HFFc6 (cell line): Measurements from ENCODE around the gene JAK1. TPM values are rescaled to one million over a fixed set of nuclear protein-coding genes. Genes with fewer than 3 reads are reported as not detected.

Experiments used
- DNase-seq: peaks from one replicate; pipeline ENCODE4 v3.0.0-alpha.2; 2018
- H3K27ac Mint-ChIP-seq: 2 replicates; pipeline ENCODE4 v1.8.0; 2020; ENCODE audit warnings: mild to moderate bottlenecking, mixed read lengths
- H3K27me3 Mint-ChIP-seq: 2 replicates; pipeline ENCODE4 v1.8.0; 2021; ENCODE audit warnings: mild to moderate bottlenecking, moderate library complexity, mixed read lengths; ENCODE audit not compliant: insufficient read depth
- H3K36me3 Mint-ChIP-seq: 2 replicates; pipeline ENCODE4 v1.8.0; 2021; ENCODE audit warnings: low read depth, mixed read lengths
- H3K4me1 Mint-ChIP-seq: 2 replicates; pipeline ENCODE4 v1.8.0; 2020; ENCODE audit warnings: low read depth, mixed read lengths
- H3K4me3 Mint-ChIP-seq: 2 replicates; pipeline ENCODE4 v1.8.0; 2020; ENCODE audit warnings: mild to moderate bottlenecking, moderate library complexity, mixed read lengths
- H3K9me3 Mint-ChIP-seq: 2 replicates; pipeline ENCODE4 v1.8.0; 2020; ENCODE audit warnings: mild to moderate bottlenecking, mixed read lengths
- total RNA-seq, 6 experiments: library from RNA; stranded (reverse); fragmentation: NEBNext Ultra II Directional; extraction: Animal tissue kit (Norgen Biotek cat#: 25700); gene quantifications; 2 replicates in 1 of 6; 3 replicates in 5 of 6; pipeline ENCODE4 v1.2.3, GENCODE V29; 2021
- TF ChIP-seq, protein P1 (sequence below): fragments of 200-600 bp; sonication (generic); IDR thresholded peaks from 2 replicates; pipeline ENCODE4 v1.5.0; 2021; ENCODE audit warnings: antibody characterized with exemption, mild to moderate bottlenecking

The JAK1 gene
- total RNA-seq, 6 experiments from 2014 or later, result 90.0 to 104 (median 98.3) TPM

- DNase-seq, result no peak
- Mint-ChIP-seq H3K4me1 (peaks cover 23% of the 10 kb centered on the region), H3K27me3 (no peaks in the 10 kb centered on the region), H3K9me3 (no peaks in the 10 kb centered on the region), H3K4me3 (no peak overlapping the region), H3K27ac (no peak overlapping the region), H3K36me3 (peaks cover 33% of the 10 kb centered on the region)
- TF ChIP-seq, protein P1, sequence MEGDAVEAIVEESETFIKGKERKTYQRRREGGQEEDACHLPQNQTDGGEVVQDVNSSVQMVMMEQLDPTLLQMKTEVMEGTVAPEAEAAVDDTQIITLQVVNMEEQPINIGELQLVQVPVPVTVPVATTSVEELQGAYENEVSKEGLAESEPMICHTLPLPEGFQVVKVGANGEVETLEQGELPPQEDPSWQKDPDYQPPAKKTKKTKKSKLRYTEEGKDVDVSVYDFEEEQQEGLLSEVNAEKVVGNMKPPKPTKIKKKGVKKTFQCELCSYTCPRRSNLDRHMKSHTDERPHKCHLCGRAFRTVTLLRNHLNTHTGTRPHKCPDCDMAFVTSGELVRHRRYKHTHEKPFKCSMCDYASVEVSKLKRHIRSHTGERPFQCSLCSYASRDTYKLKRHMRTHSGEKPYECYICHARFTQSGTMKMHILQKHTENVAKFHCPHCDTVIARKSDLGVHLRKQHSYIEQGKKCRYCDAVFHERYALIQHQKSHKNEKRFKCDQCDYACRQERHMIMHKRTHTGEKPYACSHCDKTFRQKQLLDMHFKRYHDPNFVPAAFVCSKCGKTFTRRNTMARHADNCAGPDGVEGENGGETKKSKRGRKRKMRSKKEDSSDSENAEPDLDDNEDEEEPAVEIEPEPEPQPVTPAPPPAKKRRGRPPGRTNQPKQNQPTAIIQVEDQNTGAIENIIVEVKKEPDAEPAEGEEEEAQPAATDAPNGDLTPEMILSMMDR, result no peak
These were observed 90.7 kb downstream of the JAK1 start for GRCh38 chr1:64875606-64876005.

GRCh38 chr1:64875101-64875500, 91.2 kb downstream of the JAK1 start:
- Mint-ChIP-seq H3K4me3 (no peak overlapping the region), H3K27ac (no peak overlapping the region), H3K4me1 (peaks cover 18% of the 10 kb centered on the region), H3K27me3 (no peaks in the 10 kb centered on the region), H3K9me3 (no peaks in the 10 kb centered on the region), H3K36me3 (peaks cover 33% of the 10 kb centered on the region)
- DNase-seq, result no peak
- TF ChIP-seq, protein P1, result no peak

GRCh38 chr1:64874666-64875065, 91.7 kb downstream of the JAK1 start:
- peaks cover 13% of the 10 kb centered on the region for H3K4me1 Mint-ChIP-seq
- TF ChIP-seq, protein P1, result no peak
- H3K27ac Mint-ChIP-seq, result no peak overlapping the region
- no peaks in the 10 kb centered on the region for H3K9me3 Mint-ChIP-seq
- H3K4me3 Mint-ChIP-seq, result no peak overlapping the region
- H3K36me3 Mint-ChIP-seq, result peaks cover 33% of the 10 kb centered on the region
- no peak for DNase-seq
- H3K27me3 Mint-ChIP-seq, result no peaks in the 10 kb centered on the region

DNA sequence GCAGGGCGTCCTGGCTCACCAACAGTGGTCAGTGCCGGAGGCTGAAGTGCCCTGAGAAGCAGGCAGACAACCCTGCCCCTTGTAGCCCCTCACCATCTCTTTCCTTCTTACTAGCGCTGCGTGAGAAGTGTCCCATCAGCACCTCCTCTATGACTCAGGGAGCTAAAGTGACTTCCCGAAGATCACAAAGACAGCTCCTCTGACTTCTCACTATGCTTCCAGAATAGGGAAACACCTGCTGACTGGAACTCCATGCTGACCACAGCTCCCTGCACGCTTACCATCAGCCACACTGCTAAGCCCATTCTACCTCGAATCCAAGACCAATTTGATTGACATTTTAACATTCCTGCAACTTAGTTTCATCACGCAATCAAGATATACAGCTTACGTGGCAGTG, 92.8 kb downstream of the JAK1 start:
- Mint-ChIP-seq H3K4me1 (peaks cover 2% of the 10 kb centered on the region), H3K9me3 (no peaks in the 10 kb centered on the region), H3K4me3 (no peak overlapping the region), H3K36me3 (peaks cover 36% of the 10 kb centered on the region), H3K27me3 (no peaks in the 10 kb centered on the region), H3K27ac (no peak overlapping the region)
- TF ChIP-seq, protein P1, result no peak
- no peak for DNase-seq

DNA sequence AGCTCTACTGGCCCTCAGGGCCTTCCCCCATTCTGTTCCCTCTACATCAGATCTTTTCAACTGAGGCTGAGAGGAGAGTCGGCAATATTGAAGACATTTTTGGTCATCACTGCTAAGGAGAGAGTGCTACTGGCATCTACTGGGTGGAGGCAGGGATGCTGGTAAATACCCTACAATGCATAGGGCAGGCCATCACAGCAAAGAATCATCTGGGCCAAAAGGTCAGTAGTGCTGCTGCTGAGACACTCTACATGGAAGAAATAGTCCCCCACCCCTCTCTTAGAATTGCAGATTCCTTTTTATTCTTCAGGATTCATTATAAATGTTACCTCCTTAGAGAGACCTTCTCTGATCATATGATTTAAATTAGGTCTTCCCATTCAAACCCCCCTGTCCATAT, 94.3 kb downstream of the JAK1 start:
- Mint-ChIP-seq H3K36me3 (peaks cover 36% of the 10 kb centered on the region), H3K4me3 (no peak overlapping the region), H3K4me1 (no peaks in the 10 kb centered on the region; the same call in 1 of the 2 replicates), H3K27ac (no peak overlapping the region), H3K9me3 (no peaks in the 10 kb centered on the region), H3K27me3 (no peaks in the 10 kb centered on the region)
- TF ChIP-seq, protein P1, result no peak
- DNase-seq, result no peak

DNA sequence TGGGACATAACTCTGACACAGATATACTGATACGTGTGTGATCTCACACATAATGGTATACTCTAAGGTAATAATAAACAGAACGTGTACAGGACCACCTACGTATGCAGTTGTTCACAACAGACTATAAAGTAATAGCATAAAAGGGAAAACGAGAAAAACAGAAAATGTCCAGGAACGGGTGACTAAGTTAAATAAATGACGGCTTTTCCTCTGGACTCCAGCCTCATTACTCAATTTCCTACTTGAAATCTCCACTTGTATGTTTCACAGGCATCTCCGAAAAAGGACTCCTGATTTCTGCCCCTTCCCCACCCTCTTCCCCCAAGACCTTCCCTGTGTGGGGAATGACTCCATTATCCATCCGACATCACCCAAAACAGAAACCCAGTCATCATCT, 95.1 kb downstream of the JAK1 start:
- Mint-ChIP-seq H3K27me3 (no peaks in the 10 kb centered on the region), H3K9me3 (no peaks in the 10 kb centered on the region), H3K4me3 (no peak overlapping the region), H3K27ac (no peak overlapping the region), H3K36me3 (peaks cover 39% of the 10 kb centered on the region), H3K4me1 (no peaks in the 10 kb centered on the region)
- TF ChIP-seq, protein P1, result no peak
- no peak for DNase-seq
